GM10248 (cell line): ENCODE results near the gene MYZAP.
A peak's percentile ranks its signal among the peaks of the same experiment; 100 is the strongest.

Experiments used
- CTCF ChIA-PET: fragments of 300-600 bp; sonication (Branson Sonifier 250); formaldehyde crosslinking; extraction: SDS; loops from one replicate; lab custom pipeline; 2021; ENCODE audit warnings: antibody characterized with exemption; lab: Yijun Ruan, JAX
- POLR2A ChIA-PET: fragments of 350-650 bp; sonication (Branson Sonifier 250); formaldehyde crosslinking; extraction: SDS; loops from one replicate; lab custom pipeline; 2020; ENCODE audit warnings: antibody characterized with exemption; lab: Yijun Ruan, JAX
- DNase-seq: peaks from one replicate; pipeline ENCODE4 v3.0.0; 2012; ENCODE audit errors: extremely low spot score
- TF ChIP-seq, protein P1 (sequence below): IDR thresholded peaks from 2 replicates; pipeline ENCODE4 v1.5.1; 2012; ENCODE audit warnings: mild to moderate bottlenecking, low read depth; ENCODE audit errors: extremely low read depth, missing control alignments, control extremely low read depth

Gene MYZAP

DNA sequence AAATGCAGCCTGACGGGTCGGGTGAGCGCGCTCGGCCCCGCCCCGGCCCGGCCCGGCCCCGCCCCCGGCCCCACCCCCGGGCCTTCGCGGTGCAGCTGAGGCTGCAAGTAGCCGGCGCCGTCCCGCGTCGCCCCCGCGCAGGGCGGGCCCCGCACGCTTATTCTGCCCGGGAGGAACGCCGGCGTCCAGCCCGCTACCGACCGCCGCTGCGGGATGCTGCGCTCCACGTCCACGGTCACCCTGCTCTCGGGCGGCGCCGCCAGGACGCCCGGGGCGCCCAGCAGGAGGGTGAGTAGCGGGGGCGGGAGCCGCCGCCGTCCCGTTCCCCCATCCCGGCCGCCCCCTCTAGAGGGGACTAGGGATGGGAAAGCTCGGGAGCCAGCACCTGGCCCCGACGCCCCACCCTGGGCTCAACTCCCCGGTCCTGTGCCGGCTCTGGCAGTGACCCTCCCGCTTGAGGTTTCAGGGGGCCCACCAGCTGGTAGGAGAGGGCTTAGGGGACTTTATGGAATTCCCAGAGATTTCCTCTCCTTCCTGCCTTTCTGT lies at the start of gene MYZAP:
Gene MYZAP (plus strand): TSS at position 83 of the 546 bp plus-strand sequence. CDS start 131 bp downstream, at position 214.
- ChIA-PET POLR2A (no interaction called here), CTCF (no interaction called here)
- DNase-seq = peak; percentile 52

GRCh38 chr15:57542505-57542817 lies 49.2 kb upstream of the MYZAP start:
- ChIA-PET CTCF (interaction anchor here (0.8 to 11.1 kb wide), 19 partner anchors 8 to 1051 kb away, joined by 3 to 93 read pairs (median 6); no protein-coding TSS in a partner anchor), POLR2A (no interaction called here)
- TF ChIP-seq, protein P1, sequence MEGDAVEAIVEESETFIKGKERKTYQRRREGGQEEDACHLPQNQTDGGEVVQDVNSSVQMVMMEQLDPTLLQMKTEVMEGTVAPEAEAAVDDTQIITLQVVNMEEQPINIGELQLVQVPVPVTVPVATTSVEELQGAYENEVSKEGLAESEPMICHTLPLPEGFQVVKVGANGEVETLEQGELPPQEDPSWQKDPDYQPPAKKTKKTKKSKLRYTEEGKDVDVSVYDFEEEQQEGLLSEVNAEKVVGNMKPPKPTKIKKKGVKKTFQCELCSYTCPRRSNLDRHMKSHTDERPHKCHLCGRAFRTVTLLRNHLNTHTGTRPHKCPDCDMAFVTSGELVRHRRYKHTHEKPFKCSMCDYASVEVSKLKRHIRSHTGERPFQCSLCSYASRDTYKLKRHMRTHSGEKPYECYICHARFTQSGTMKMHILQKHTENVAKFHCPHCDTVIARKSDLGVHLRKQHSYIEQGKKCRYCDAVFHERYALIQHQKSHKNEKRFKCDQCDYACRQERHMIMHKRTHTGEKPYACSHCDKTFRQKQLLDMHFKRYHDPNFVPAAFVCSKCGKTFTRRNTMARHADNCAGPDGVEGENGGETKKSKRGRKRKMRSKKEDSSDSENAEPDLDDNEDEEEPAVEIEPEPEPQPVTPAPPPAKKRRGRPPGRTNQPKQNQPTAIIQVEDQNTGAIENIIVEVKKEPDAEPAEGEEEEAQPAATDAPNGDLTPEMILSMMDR = no peak
- DNase-seq = no peak

More for the DNA sequence above, at the start of gene MYZAP:
- TF ChIP-seq, protein P1 = no peak

GRCh38 chr15:57544848-57545480 lies 46.7 kb upstream of the MYZAP start:
- TF ChIP-seq, protein P1 = no peak
- DNase-seq = no peak
- CTCF ChIA-PET = interaction anchor here (1.2 to 11.1 kb wide), 5 partner anchors 13 to 202 kb away, joined by 3 to 93 read pairs (median 10); no protein-coding TSS in a partner anchor
- POLR2A ChIA-PET = no interaction called here

DNA sequence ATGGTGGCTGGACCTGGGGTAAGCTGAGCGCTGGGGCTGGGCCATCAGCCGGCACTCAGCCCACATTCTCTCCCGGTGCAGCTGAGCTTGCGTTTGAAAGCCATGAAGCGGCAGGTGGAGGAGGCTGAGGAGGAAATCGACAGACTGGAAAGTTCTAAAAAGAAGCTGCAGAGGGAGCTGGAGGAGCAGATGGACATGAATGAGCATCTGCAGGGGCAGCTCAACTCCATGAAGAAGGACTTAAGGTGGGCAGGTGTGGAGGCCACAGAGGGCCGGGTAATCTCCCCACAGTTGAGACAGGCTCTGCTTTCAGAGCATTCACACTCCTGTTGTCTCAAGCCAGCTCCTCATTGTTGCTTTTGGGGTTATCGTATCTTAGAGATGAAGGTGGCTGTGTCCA lies 45.7 kb upstream of the MYZAP start:
- no peak for DNase-seq
- CTCF ChIA-PET = interaction anchor here (1.2 to 11.1 kb wide), 5 partner anchors 12 to 204 kb away, joined by 3 to 93 read pairs (median 10); no protein-coding TSS in a partner anchor
- TF ChIP-seq, protein P1 = no peak
- POLR2A ChIA-PET = no interaction called here

DNA sequence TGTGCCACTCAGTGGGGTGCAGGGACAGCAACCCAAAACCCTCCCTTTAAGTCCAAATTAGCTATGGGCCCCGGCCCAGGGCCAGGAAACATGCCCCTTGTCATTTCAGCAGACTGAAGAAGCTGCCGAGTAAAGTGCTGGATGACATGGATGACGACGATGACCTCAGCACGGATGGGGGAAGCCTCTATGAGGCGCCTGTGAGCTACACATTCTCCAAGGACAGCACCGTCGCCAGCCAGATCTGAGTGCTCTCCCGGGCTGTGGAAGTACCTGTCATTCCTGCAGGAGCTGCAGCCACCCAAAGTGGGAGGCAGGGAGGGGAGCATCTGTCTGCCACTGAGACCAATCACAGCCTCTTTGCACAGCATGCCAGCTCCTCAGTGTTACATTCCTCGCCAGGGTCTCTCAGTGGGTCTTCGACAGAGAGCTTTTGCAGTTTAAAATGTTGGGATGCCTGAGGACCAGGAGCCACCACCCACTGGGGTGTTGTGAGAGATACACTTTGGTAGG lies 44.4 kb upstream of the MYZAP start:
- POLR2A ChIA-PET = no interaction called here
- no peak for DNase-seq
- CTCF ChIA-PET = interaction anchor here (2.3 to 11.1 kb wide), 3 partner anchors 13 to 205 kb away, joined by 8 to 93 read pairs (median 21); no protein-coding TSS in a partner anchor
- TF ChIP-seq, protein P1 = no peak

- TF ChIP-seq, protein P1 = no peak
- CTCF ChIA-PET = interaction anchor here (1.3 to 11.1 kb wide), 4 partner anchors 12 to 206 kb away, joined by 3 to 93 read pairs (median 6); no protein-coding TSS in a partner anchor
- DNase-seq = no peak
- POLR2A ChIA-PET = no interaction called here
These were observed 43.4 kb upstream of the MYZAP start for GRCh38 chr15:57548351-57548750.
